GM12892 (cell line): ENCODE data around the gene CNIH3.

ENCODE experiments used
- POLR2A ChIP-seq: IDR thresholded peaks from 2 replicates; pipeline ENCODE4 v1.6.1; 2011; ENCODE audit warnings: low read depth, low read length, control low read depth
- POLR2AphosphoS5 ChIP-seq: IDR thresholded peaks from 2 replicates; pipeline ENCODE4 v1.6.1; 2011; ENCODE audit warnings: low read depth, low read length, control low read depth
- TAF1 ChIP-seq: IDR thresholded peaks from 2 replicates; pipeline ENCODE4 v1.6.1; 2011; ENCODE audit warnings: low read depth, mild to moderate bottlenecking, control low read depth, low read length, borderline replicate concordance

GRCh38 chr1:224730965-224731364 is 114.8 kb downstream of the CNIH3 start:
- TF ChIP-seq POLR2A (no peak), POLR2AphosphoS5 (no peak), TAF1 (no peak)
